ENCODE measurements around the gene CCSER1. TPM values are rescaled to one million over a fixed set of nuclear protein-coding genes. Genes with fewer than 3 reads are reported as not detected.

The CCSER1 gene
- total and polyA plus RNA-seq, 2 donors (not counting 1 experiment from before 2014, with no cell fraction given), result 10.7 to 39.5 TPM

DNA sequence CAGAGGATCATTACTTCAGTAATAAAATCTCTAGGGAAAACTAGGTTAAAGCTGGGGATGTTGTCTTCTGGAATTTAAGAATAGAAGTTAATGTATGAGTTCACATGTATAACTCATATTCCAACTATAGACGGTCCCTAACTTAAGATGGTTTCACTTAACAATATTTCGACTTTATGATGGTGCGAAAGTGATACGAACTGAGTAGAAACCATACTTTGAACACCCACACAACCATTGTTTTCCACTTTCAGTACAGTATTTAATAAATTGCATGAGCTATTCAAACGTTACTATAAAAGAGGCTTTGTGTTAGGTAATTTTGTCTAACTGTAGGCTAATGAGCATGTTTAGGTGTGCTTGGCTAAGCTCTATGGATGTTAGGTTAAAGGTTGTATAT lies 38.7 kb downstream of the CCSER1 start:
- H3K9me3 ChIP-seq (ENCODE audit: control extremely low read depth in 1 of 3, control insufficient read depth in 2 of 3, insufficient read depth in 1 of 3, low read length in 2 of 3), result peaks cover 0 to 1% (median 0%) of the 10 kb centered on the region in 3 donors
- Mint-ChIP-seq H3K4me1 (peaks cover 12% of the 10 kb centered on the region), H3K4me3 (no peak overlapping the region), H3K27me3 (no peaks in the 10 kb centered on the region), H3K27ac (no peak overlapping the region), H3K9me3 (ENCODE audit: insufficient read depth) (peaks cover 4% of the 10 kb centered on the region)
- no peak overlapping the region for H3K9ac ChIP-seq (ENCODE audit: low read length)
- ChIA-PET POLR2A (no interaction called here), CTCF (interaction anchor here (1.3 kb wide), 1 partner anchor 140 kb away, joined by 3 read pairs; no protein-coding TSS in a partner anchor)
- TF ChIP-seq EZH2 (IDR thresholded peaks at IDR 0.05; ENCODE audit: borderline replicate concordance, insufficient read depth, low read depth, low read length, poor library complexity, severe bottlenecking) (no peak), CTCF (IDR thresholded peaks at IDR 0.05) (no peak)
- no peak for ATAC-seq (ENCODE audit: low read depth)
- H3K27ac ChIP-seq (ENCODE audit: low read length in 2 of 2), result no peak overlapping the region
- H3K4me3 ChIP-seq (ENCODE audit: control extremely low read depth in 1 of 5, extremely low read depth in 1 of 5, insufficient read depth in 1 of 5, low read depth in 2 of 5, low read length in 4 of 5), result no peak overlapping the region
- intact Hi-C loops (cut with micrococcal nuclease), result no loop called here
- no peaks in the 10 kb centered on the region for H3K36me3 ChIP-seq (replicated peaks in 1 of 2; ENCODE audit: control extremely low read depth in 1 of 2, control insufficient read depth in 1 of 2, extremely low read depth in 1 of 2, insufficient read depth in 2 of 2, low read length in 1 of 2)
- H4K20me1 ChIP-seq (ENCODE audit: control insufficient read depth, insufficient read depth, low read length, poor library complexity, severe bottlenecking), result no peaks in the 10 kb centered on the region
- no peaks in the 10 kb centered on the region for H3K27me3 ChIP-seq (replicated peaks in 1 of 4; ENCODE audit: control extremely low read depth in 1 of 4, control insufficient read depth in 3 of 4, insufficient read depth in 4 of 4, low read length in 3 of 4)
- peaks cover 9% of the 10 kb centered on the region for H3K79me2 ChIP-seq (ENCODE audit: control insufficient read depth, insufficient read depth, low read length)
- H3K4me1 ChIP-seq (ENCODE audit: control insufficient read depth in 2 of 2, insufficient read depth in 2 of 2, low read length in 2 of 2), result no peaks in the 10 kb centered on the region
- DNase-seq, result no peak
- H3K4me2 ChIP-seq (replicated peaks; ENCODE audit: low read depth, low read length, poor library complexity, severe bottlenecking), result no peak overlapping the region
- no CpG with 5 or more reads among the region's 5 CpGs for WGBS (ENCODE audit: insufficient coverage)
- H2AFZ ChIP-seq (ENCODE audit: insufficient read depth, low read depth, low read length, poor library complexity, severe bottlenecking), result no peak overlapping the region

GRCh38 chr4:90171491-90171890 lies 44.3 kb downstream of the CCSER1 start:
- WGBS (ENCODE audit: insufficient coverage), result no CpG with 5 or more reads among the region's 2 CpGs
- no peaks in the 10 kb centered on the region for H3K36me3 ChIP-seq (replicated peaks in 1 of 2; ENCODE audit: control extremely low read depth in 1 of 2, control insufficient read depth in 1 of 2, extremely low read depth in 1 of 2, insufficient read depth in 2 of 2, low read length in 1 of 2)
- no peaks in the 10 kb centered on the region for H3K27me3 ChIP-seq (replicated peaks in 1 of 4; ENCODE audit: control extremely low read depth in 1 of 4, control insufficient read depth in 3 of 4, insufficient read depth in 4 of 4, low read length in 3 of 4)
- H3K4me3 ChIP-seq (ENCODE audit: control extremely low read depth in 1 of 5, extremely low read depth in 1 of 5, insufficient read depth in 1 of 5, low read depth in 2 of 5, low read length in 4 of 5), result no peak overlapping the region
- no peak overlapping the region for H3K27ac Mint-ChIP-seq
- peaks cover 4% of the 10 kb centered on the region for H3K9me3 Mint-ChIP-seq (ENCODE audit: insufficient read depth)
- H3K27ac ChIP-seq (ENCODE audit: low read length in 2 of 2), result no peak overlapping the region
- ATAC-seq (ENCODE audit: low read depth), result no peak
- ChIA-PET POLR2A (no interaction called here), CTCF (no interaction called here)
- TF ChIP-seq EZH2 (IDR thresholded peaks at IDR 0.05; ENCODE audit: borderline replicate concordance, insufficient read depth, low read depth, low read length, poor library complexity, severe bottlenecking), result no peak
- no peak overlapping the region for H3K4me2 ChIP-seq (replicated peaks; ENCODE audit: low read depth, low read length, poor library complexity, severe bottlenecking)
- H3K4me3 Mint-ChIP-seq, result no peak overlapping the region
- no peaks in the 10 kb centered on the region for H3K4me1 Mint-ChIP-seq
- intact Hi-C loops (cut with micrococcal nuclease), result no loop called here
- no peak for DNase-seq
- H3K9me3 ChIP-seq (ENCODE audit: control extremely low read depth in 1 of 3, control insufficient read depth in 2 of 3, insufficient read depth in 1 of 3, low read length in 2 of 3), result peaks cover 0 to 1% (median 0%) of the 10 kb centered on the region in 3 donors
- H3K27me3 Mint-ChIP-seq, result no peaks in the 10 kb centered on the region
- H4K20me1 ChIP-seq (ENCODE audit: control insufficient read depth, insufficient read depth, low read length, poor library complexity, severe bottlenecking), result no peaks in the 10 kb centered on the region
- H2AFZ ChIP-seq (ENCODE audit: insufficient read depth, low read depth, low read length, poor library complexity, severe bottlenecking), result no peak overlapping the region
- no peak overlapping the region for H3K9ac ChIP-seq (ENCODE audit: low read length)
- no peaks in the 10 kb centered on the region for H3K4me1 ChIP-seq (ENCODE audit: control insufficient read depth in 2 of 2, insufficient read depth in 2 of 2, low read length in 2 of 2)
- peaks cover 9% of the 10 kb centered on the region for H3K79me2 ChIP-seq (ENCODE audit: control insufficient read depth, insufficient read depth, low read length)

Measured in B cell (primary cell).